Stomach smooth muscle (tissue), 2 donors: ENCODE results near the gene ATP5PO.

ENCODE experiments used
- H3K27ac ChIP-seq: one replicate; pipeline ENCODE4 v1.7.0; 2013; ENCODE audit warnings: mild to moderate bottlenecking, low read length, inconsistent platforms
- H3K27me3 ChIP-seq, 2 donors: one replicate each; pipeline ENCODE4 v1.7.0; 2013; ENCODE audit warnings: low read length in 2 of 2; ENCODE audit not compliant: insufficient read depth in 2 of 2, control insufficient read depth in 1 of 2
- H3K36me3 ChIP-seq, 2 donors: one replicate each; pipeline ENCODE4 v1.7.0; 2013; ENCODE audit warnings: low read length in 2 of 2; ENCODE audit not compliant: control insufficient read depth in 2 of 2, insufficient read depth in 2 of 2
- H3K4me1 ChIP-seq: one replicate; pipeline ENCODE4 v1.7.0; 2013; ENCODE audit warnings: low read length; ENCODE audit not compliant: control insufficient read depth, insufficient read depth
- H3K4me3 ChIP-seq, 2 donors: one replicate each; pipeline ENCODE4 v1.7.0; 2013; ENCODE audit warnings: low read length in 2 of 2
- H3K9ac ChIP-seq, 2 donors: one replicate each; pipeline ENCODE4 v1.7.0; 2013; ENCODE audit warnings: low read length in 2 of 2, mild to moderate bottlenecking in 1 of 2
- H3K9me3 ChIP-seq, 2 donors: one replicate each; pipeline ENCODE4 v1.7.0; 2013; ENCODE audit warnings: low read length in 2 of 2; ENCODE audit not compliant: control insufficient read depth in 2 of 2
- donor health status: healthy.
- donor health status: Pancreatic carcinoma.

The ATP5PO gene

DNA sequence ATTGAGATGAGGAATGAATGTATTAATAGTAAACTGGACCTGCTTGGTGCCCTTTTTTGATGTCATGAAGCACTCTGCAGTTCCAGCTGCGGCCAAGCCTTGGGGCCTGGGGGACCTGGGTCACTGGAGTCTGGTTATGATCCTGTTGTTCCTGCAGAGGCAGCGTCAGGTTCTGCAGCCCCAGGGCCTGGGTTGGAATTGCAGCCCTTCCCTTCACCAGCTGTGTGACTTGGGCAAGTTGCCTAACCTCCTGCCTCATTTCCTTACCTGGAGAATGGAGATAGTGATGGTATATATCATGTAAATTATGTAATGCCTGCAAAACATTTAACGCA is 9.1 kb upstream of the ATP5PO start:
- peak overlapping the region; percentile 58 for H3K27ac ChIP-seq
- H3K4me1 ChIP-seq = peaks cover 12% of the 10 kb centered on the region
- no peak overlapping the region for H3K4me3 ChIP-seq
- peak overlapping the region in 1 of 2 donors; percentile 2 for H3K9ac ChIP-seq
- no peaks in the 10 kb centered on the region for H3K27me3 ChIP-seq
- no peaks in the 10 kb centered on the region for H3K36me3 ChIP-seq
- no peaks in the 10 kb centered on the region for H3K9me3 ChIP-seq

DNA sequence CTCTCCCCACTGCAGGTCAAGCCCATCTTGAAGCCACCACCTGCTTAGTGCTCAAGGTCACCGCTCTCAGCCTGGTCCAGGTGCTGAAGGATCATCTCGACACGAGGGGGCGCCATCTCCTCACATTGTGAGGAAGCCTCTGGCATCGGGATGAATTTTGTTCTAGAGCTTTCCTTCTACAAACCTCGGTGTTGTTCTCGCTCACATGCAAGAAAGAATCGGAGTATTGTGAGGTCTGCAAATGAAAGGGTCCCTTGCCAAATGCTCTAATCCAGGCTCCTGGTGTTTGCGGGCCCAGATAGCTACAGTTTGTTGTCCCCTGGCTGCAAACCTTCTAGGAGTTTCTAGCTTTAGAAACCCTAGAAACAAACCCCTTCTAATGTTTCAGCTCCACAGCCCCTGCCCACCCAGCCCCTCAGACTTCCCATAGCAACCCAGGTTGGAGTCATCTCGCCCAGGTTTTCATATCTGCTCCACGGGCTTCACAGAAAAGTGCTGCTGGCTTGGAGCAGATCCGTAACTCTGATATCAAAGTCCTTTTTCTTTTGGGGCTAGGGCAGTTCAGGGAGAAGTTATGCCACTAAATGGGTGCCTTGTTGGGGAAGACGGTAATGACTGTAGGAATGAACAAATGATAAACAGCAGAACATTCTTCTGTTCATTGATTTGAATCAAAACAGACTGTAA is 8.6 kb upstream of the ATP5PO start:
- H3K27ac ChIP-seq = peak overlapping the region; percentile 58

DNA sequence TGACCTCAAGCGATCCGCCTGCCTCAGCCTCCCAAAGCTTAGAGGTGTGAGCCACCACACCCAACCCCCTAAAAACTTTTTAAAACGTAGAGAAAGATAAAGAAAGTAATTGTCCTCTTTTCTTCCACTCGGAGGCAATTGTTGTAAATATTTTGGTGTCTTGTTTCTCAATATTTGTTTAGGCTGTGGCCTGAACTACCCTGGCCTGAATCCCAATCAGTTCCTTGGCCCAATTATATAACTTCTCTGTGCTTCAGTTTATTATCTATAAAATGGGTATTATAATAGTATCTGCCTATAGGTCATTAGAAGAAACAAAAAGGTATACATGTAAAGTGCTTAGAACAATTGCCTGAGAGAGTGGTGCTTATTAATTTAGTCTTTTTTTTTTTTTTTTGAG is 1.8 kb upstream of the ATP5PO start:
- no peak overlapping the region for H3K27ac ChIP-seq
- no peak overlapping the region for H3K9ac ChIP-seq

More for the DNA sequence above, 8.6 kb upstream of the ATP5PO start:
- H3K9ac ChIP-seq = peak overlapping the region in 1 of 2 donors; percentile 29
- no peaks in the 10 kb centered on the region for H3K9me3 ChIP-seq
- peak overlapping the region in 1 of 2 donors; percentile 44 for H3K4me3 ChIP-seq
- H3K4me1 ChIP-seq = peaks cover 12% of the 10 kb centered on the region
- H3K36me3 ChIP-seq = no peaks in the 10 kb centered on the region
- H3K27me3 ChIP-seq = no peaks in the 10 kb centered on the region

DNA sequence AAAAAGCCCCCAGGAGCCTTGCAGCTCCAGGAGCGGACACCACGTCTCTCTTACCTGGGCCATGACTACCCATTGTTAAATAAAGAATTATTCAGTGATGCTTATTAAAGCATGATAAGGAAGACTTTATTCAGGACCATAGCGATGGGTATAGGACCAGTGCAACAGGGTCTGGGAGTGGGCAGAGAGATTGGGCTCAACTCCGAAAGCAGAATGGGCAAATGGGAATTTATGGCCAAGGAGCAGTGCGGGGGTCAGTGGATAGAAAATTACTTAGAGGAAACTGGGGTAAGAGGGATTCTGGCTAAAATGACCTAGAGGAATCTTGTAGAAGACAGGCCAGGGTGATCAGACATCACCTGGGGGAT is 580 bp upstream of the ATP5PO start:
- Histone ChIP-seq H3K4me1 (peaks cover 7% of the 10 kb centered on the region), H3K9ac (peak overlapping the region; percentile 81 to 98), H3K27me3 (no peaks in the 10 kb centered on the region), H3K27ac (peak overlapping the region; percentile 88), H3K4me3 (peak overlapping the region; percentile 94 to 97), H3K9me3 (no peaks in the 10 kb centered on the region), H3K36me3 (peaks cover 0 to 14% of the 10 kb centered on the region in 2 donors)

More for the DNA sequence above, 1.8 kb upstream of the ATP5PO start:
- H3K36me3 ChIP-seq = peaks cover 0 to 8% of the 10 kb centered on the region in 2 donors
- H3K27me3 ChIP-seq = no peaks in the 10 kb centered on the region
- peaks cover 7% of the 10 kb centered on the region for H3K4me1 ChIP-seq
- no peaks in the 10 kb centered on the region for H3K9me3 ChIP-seq
- H3K4me3 ChIP-seq = no peak overlapping the region

DNA sequence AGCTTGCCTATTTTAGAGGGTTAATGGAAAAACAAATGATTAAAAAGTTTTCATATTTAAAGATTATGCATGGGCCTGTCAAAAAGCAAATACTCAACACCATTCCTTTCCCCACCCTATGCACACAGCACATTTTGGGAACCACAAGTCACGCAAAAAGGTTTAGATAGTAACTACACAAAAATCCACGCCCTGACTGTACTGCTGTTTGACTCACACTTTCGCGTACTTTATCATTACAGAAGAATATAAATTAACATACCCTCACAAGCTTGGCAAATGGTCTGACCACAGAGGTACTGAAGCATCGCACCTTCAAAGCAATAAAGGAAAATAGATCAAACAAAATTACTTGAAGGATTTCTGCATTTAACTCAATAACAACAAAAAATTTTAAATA is 1.4 kb downstream of the ATP5PO start:
- Histone ChIP-seq H3K27ac (no peak overlapping the region), H3K9ac (peak overlapping the region in 1 of 2 donors; percentile 6)

DNA sequence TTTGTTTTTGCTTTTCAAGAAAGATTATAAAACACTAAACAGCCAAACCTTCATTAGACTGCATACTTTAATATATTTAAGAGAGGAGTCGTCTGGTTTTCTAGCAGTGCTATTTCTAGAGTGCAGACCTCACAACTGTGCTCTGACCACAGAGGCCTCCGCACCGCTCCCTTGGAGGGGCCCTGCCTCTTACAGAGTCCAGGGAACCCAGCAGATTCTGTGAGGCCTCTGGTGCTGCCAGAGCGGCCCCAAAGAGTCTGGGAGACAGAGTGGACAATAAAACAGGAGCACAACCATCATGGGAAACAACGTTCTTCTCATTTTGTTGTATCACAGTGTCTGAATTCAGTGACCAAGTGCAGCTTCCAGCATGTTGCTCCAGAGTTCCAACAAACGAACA is 5.8 kb downstream of the ATP5PO start:
- H3K4me1 ChIP-seq = peaks cover 2% of the 10 kb centered on the region

More for the DNA sequence above, 1.4 kb downstream of the ATP5PO start:
- Histone ChIP-seq H3K4me1 (peaks cover 7% of the 10 kb centered on the region), H3K36me3 (peaks cover 8 to 25% of the 10 kb centered on the region in 2 donors), H3K4me3 (peak overlapping the region; percentile 32 to 97), H3K27me3 (no peaks in the 10 kb centered on the region), H3K9me3 (no peaks in the 10 kb centered on the region)

DNA sequence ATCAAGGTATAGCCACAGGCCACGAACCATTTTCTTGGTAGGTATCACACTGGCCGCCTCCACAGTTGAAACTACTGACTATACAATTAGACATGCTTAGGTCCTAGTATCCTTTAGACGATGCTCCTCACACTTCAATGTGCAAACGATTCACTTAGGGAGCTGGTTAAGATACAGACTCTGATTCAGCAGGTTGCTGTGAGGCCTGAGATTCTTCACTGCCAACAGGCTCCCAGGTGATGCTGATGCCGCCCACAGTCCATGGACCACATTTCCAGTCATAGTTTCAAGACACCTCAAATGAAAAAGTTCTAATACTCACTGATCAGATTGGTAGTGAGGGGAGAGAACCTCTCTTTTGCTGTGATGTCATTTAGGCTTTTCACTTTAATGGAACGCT is 6.8 kb downstream of the ATP5PO start:
- Histone ChIP-seq H3K27ac (no peak overlapping the region), H3K4me1 (peaks cover 2% of the 10 kb centered on the region), H3K9me3 (no peaks in the 10 kb centered on the region), H3K36me3 (peaks cover 49 to 67% of the 10 kb centered on the region in 2 donors), H3K27me3 (no peaks in the 10 kb centered on the region), H3K9ac (no peak overlapping the region), H3K4me3 (no peak overlapping the region)

More for the DNA sequence above, 5.8 kb downstream of the ATP5PO start:
- H3K27me3 ChIP-seq = no peaks in the 10 kb centered on the region
- no peak overlapping the region for H3K27ac ChIP-seq
- H3K9me3 ChIP-seq = no peaks in the 10 kb centered on the region
- no peak overlapping the region for H3K9ac ChIP-seq
- no peak overlapping the region for H3K4me3 ChIP-seq
- peaks cover 41 to 59% of the 10 kb centered on the region in 2 donors for H3K36me3 ChIP-seq

DNA sequence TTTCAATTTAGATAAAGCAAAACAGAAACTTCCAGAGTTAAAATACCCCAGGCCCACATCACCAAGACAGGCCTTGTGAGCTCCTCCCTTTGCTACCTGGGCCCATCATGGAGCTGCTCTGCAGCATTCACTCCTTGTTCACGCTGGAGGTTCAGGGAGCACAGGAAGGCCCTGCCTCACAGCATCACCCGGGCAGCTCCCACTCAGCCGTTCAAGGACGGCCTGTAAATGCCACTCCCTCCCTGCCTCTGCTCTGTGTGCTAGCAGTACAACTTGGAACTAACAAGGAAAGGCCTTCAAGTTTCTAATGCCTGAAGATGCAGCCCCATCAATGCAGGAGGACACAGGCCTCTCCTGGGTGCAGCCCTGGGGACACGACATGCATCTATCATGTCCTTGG is 11.6 kb downstream of the ATP5PO start:
- H3K27me3 ChIP-seq = no peaks in the 10 kb centered on the region
- peaks cover 57 to 59% of the 10 kb centered on the region in 2 donors for H3K36me3 ChIP-seq
- H3K4me3 ChIP-seq = no peak overlapping the region
- H3K27ac ChIP-seq = no peak overlapping the region
- H3K9me3 ChIP-seq = no peaks in the 10 kb centered on the region
- no peak overlapping the region for H3K9ac ChIP-seq
- H3K4me1 ChIP-seq = peaks cover 2% of the 10 kb centered on the region

DNA sequence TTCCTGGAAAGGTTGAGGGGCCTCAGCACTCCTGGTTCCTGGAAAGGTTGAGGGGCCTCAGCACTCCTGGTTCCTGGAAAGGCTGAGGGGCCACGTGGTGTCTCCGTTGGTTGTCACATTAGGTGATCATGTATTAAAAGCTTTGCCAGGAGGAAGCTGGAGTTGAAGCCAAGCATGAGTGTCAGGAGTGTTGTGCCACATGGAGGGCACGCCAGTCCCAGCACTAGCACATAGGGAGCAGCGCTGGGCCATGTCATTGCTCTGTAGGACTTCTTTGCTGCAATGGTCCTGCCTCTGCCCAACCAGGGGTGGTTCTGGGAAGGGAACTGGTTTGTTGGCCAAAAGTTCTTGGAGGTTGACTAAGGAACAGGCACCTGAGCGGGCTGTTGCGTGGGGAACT is 13.3 kb downstream of the ATP5PO start:
- no peak overlapping the region for H3K4me3 ChIP-seq
- H3K27me3 ChIP-seq = no peaks in the 10 kb centered on the region
- no peaks in the 10 kb centered on the region for H3K9me3 ChIP-seq
- no peak overlapping the region for H3K9ac ChIP-seq
- peaks cover 45 to 48% of the 10 kb centered on the region in 2 donors for H3K36me3 ChIP-seq
- peaks cover 6% of the 10 kb centered on the region for H3K4me1 ChIP-seq
- H3K27ac ChIP-seq = no peak overlapping the region

DNA sequence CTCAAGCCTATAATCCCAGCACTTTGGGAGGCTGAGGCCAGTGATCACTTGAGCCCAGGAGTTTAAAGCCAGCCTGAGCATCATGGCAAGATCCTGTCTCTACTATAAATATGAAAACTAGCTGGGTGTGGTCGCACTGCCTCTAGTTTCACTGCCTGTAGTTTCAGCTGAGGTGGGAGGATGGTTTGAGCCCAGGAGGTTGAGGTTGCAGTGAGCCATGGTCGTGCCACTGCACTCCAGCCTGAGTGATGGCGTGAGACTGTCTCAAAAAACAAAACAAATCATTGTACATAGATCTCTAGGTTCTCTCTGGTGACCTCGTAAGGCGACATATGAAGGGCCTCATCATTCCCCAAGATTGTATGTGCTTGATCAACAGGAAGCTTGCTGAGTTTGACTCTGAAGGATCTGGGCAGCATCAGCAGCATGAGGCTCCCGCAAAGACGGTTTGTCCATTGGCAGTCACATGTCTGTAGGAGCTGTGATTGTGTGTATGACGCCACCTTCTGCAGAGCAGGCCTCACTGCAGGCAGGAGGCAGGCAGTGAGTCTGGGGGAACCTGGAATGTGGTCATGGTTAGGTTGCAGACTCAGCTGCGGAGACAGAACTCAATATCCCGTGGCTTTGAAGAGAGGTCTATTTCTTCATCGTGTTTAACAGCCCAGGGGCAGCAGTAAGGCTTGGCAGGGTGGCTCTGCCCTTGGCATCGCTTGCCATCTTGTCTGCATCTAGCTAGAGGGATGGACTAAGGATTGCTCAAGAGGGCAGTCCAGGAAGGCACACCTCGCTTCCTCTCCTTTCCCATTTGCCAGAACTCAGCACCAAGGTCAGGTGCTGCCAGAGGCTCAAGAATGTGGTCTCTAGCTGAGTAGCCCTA is 14.0 kb downstream of the ATP5PO start:
- Histone ChIP-seq H3K4me1 (peaks cover 6% of the 10 kb centered on the region), H3K9ac (no peak overlapping the region), H3K9me3 (no peaks in the 10 kb centered on the region), H3K36me3 (peaks cover 38 to 43% of the 10 kb centered on the region in 2 donors), H3K27ac (peak overlapping the region; percentile 6), H3K4me3 (no peak overlapping the region), H3K27me3 (no peaks in the 10 kb centered on the region)
